DOHH2 (cell line): ENCODE data around the gene CCNB1IP1.
"Not testable (repeated sequence)": the region's sequence is repeated elsewhere in the genome, so short reads cannot be mapped to it uniquely, and the experiment has no call there.

Experiments used
- CTCF ChIP-seq: fragments of 200-600 bp; sonication (generic); IDR thresholded peaks from one replicate; pipeline ENCODE4 v1.5.1; 2014; ENCODE audit warnings: antibody characterized with exemption, mild to moderate bottlenecking, low read depth, low read length; ENCODE audit not compliant: poor library complexity, severe bottlenecking
- EZH2phosphoT487 ChIP-seq: fragments of 200-600 bp; sonication (generic); IDR thresholded peaks from 2 replicates; pipeline ENCODE4 v1.6.1; 2017; ENCODE audit warnings: borderline replicate concordance, mild to moderate bottlenecking, antibody characterized with exemption, low read length, moderate library complexity, mixed read lengths

- not testable (repeated sequence) for TF ChIP-seq CTCF, EZH2phosphoT487
Observed at GRCh38 chr14:20358474-20358873, 25.4 kb upstream of the CCNB1IP1 start.
